Stimulated activated CD8-positive, alpha-beta memory T cell treated with anti-CD3 and anti-CD28 coated beads, Interleukin-15, amount 100 ng/mL, for 4 hours (primary cell): ENCODE results near the gene TMEM25.
A peak's percentile ranks its signal among the peaks of the same experiment; 100 is the strongest.
"Not testable (repeated sequence)": the region's sequence is repeated elsewhere in the genome, so short reads cannot be mapped to it uniquely, and the experiment has no call there.

ENCODE experiments used
- DNase-seq, 2 donors: peaks; one replicate each; pipeline ENCODE4 v3.0.0-alpha.2; 2020; ENCODE audit warnings: low read depth in 2 of 2

Gene TMEM25

DNA sequence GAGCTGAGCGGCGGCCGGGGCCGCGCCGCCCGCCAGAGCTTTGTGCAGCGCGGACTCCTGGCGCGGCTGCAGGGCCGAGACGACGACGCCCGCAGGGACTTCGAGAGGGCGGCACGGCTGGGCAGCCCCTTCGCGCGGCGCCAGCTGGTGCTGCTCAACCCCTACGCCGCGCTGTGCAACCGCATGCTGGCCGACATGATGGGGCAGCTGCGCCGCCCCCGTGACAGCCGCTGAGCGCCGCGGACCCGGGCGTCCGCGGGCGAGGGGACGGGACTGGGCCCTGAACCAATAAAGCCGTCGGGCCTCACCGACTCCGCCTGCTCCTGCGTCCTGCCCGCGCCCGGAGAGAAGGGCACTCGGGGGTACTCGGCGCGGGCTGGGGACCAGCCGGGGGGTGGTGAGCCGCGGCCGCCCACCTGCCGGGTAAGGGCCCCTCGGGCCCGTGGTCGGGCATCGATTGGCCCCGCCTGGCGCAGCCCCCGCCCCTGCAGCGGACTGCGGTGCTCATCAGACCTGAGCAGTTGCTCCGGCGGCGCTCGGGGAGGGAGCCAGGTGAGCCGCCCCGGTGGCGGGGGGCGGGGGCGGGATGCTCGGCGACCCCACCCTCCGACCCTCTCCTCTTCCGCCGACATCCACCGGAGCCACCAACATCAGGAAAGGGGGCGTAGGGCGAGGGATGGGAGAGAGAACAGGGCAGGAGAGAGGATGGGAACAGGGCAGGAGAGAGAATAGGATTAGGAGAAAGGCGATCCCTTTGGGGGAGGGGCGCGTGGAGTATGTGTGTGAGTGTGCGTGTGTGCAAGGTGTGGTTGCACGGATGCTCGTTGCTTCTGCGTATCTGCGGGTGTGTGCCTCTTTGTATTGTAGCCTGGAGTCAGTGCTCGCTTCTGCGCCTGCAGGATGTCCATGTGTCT, at the start of gene TMEM25:
TSS of gene TMEM25 (plus strand) at position 510 of the 914 bp plus-strand sequence. CDS start 610 bp downstream, outside the sequence.
- DNase-seq = peak; percentile 45 to 56

DNA sequence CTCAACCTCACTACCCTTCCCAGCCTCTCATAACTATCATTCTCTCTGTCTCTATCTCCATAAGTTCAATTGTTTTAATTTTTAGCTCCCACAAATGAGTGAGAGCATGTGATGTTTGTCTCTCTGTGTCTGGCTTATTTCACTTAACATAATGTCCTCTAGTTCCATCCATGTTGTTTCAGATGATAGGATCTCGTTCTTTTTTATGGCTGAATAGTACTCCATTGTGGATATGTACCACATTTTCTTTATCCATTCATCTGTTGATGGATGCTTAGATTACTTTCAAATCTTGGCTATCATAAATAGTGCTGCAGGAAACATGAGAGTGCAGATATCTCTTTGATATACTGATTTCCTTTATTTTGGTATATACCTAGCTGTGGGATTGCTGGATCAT, 49.8 kb upstream of the TMEM25 start:
- DNase-seq = not testable (repeated sequence)

DNA sequence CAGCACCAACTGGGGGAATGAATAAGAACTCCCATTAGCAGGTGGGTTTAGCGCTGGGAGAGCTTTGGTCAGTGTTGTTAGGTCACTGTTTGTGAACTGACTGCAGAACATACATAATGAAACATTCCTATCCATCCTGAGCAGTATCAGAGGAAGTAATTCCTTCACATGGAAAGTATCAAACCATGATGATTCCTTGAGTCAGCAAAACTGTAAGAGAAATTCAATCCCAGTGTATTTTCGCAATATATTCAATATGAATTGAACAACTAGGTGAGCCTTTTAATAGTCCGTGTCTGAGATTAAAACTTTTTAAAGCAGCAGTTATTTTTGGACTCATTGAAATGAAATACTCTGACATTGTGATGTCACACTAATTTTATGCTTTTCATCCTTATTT, 46.6 kb upstream of the TMEM25 start:
- DNase-seq = no peak

DNA sequence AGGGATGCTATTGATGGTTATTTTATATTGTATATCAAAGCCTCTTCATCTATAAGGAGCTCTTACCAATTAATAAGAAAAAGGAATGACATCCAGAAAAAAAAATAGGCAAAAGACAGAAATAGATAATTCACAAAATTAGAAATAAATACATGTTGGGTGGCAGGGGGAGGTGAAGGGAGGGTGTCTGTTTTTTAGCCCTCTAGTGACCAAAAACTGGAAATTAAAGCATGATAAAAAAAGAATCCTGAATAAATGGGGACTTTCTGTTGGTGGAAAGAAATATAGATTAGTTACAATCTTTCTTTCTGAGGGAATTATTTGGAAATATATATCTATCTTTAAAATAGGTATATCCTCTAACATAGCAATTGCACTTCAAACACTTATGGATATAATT, 45.7 kb upstream of the TMEM25 start:
- DNase-seq = no peak

DNA sequence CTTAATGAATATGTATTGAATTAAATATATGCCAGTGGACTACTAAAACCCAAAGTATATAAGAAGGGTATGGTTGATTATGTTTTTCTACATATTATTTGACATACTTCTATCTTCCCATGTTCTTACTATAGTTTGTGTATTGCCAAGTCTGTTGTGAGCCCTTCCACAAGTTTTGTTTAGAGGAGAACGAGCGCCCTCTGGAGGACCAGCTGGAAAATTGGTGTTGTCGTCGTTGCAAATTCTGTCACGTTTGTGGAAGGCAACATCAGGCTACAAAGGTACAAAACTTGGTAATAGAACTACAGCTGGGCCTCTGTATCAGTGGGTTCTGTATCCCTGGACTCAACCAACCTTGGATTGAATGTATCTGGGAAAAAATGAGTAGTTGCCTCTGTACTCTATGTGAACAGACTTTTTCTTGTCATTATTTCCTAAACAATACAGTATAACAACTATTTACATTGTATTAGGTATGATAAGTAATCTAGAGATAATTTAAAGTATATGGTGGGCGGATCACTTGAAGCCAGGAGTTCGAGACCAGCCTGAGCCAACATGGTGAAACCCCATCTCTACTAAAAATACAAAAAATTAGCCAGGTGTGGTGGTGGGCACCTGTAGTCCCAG, 42.4 kb upstream of the TMEM25 start:
- peak; percentile 44 to 47 for DNase-seq

DNA sequence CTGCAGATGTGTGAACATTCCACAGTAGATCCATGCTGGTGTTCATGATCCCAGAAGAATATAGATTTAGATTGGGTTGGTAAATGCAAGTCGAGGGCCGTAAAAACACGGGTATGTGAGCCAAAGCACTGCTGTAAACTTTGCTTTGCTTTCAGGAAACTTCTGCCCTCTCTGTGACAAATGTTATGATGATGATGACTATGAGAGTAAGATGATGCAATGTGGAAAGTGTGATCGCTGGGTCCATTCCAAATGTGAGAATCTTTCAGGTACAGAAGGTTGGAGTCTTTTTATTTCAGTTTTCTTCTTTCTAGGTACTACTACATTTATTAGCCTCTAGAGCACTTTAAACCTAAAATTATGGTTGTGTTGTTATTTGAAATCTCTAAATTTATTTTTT, 40.0 kb upstream of the TMEM25 start:
- no peak for DNase-seq

DNA sequence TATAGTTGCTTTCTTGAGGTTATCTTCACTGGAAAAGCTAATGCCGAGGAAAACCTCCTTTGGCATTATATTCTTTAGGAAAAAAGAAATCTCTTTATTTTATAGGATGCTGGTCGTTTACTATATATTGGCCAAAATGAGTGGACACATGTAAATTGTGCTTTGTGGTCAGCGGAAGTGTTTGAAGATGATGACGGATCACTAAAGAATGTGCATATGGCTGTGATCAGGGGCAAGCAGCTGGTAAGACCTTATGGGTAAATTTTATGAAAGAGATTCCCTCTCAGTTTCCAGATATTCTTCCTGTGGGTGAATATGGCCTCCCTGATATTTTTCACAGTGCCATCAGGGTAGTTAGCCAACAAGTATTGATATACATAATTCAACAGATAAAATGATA, 33.2 kb upstream of the TMEM25 start:
- no peak for DNase-seq

DNA sequence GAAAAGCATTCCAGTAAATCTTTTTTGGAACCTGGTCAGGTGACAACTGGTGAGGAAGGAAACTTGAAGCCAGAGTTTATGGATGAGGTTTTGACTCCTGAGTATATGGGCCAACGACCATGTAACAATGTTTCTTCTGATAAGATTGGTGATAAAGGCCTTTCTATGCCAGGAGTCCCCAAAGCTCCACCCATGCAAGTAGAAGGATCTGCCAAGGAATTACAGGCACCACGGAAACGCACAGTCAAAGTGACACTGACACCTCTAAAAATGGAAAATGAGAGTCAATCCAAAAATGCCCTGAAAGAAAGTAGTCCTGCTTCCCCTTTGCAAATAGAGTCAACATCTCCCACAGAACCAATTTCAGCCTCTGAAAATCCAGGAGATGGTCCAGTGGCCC, 27.8 kb upstream of the TMEM25 start:
- DNase-seq = no peak

DNA sequence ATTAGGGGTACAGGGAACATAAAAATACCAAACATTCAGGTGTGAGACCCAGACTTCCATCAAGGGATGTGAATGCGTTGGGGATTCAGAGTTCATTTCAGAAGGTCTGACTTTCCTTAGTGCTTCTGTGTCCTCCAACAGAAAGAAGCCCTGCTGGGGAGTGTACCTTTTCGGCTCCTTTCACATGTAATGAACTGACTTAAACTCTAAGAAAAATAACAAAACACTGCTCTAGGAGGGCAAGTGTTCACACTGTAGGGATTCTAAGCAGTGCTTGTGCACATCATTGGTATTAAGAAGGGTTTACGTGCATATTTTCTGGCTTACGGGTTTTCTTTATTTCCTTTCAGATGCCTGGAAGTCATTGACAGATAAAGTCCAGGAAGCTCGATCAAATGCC, 19.4 kb upstream of the TMEM25 start:
- DNase-seq = no peak

DNA sequence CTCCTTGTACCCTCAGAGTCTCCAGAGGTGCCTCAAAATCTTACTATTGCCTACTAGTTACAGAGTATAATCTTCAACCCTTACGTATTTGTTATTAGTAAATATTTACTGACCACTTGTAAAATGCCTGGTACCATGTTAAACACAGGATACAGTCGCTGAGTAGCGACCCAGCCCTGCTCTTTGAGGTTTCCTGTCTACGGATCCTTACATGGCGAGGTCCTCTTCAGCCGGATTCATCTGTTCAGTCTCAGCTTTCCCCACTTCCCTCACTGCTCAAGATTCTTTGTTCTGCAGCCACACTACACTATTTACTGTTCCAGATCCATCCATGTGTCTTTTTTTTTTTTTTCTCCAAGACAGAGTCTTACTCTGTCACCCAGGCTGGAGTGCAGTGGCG, 16.9 kb upstream of the TMEM25 start:
- DNase-seq = no peak

DNA sequence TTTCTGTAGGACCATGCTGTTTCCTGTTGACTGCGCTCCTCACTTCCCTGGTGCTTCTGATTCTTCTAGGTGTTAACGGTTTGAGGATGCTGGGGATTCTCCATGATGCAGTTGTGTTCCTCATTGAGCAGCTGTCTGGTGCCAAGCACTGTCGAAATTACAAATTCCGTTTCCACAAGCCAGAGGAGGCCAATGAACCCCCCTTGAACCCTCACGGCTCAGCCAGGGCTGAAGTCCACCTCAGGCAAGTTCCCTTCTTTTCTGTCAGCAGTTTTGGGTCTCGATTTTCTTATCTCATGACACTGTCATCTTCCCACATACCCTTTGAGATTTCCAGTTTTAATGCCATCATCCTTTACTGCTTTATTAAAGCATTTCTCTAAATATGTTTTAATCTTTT, 11.4 kb upstream of the TMEM25 start:
- DNase-seq = no peak

DNA sequence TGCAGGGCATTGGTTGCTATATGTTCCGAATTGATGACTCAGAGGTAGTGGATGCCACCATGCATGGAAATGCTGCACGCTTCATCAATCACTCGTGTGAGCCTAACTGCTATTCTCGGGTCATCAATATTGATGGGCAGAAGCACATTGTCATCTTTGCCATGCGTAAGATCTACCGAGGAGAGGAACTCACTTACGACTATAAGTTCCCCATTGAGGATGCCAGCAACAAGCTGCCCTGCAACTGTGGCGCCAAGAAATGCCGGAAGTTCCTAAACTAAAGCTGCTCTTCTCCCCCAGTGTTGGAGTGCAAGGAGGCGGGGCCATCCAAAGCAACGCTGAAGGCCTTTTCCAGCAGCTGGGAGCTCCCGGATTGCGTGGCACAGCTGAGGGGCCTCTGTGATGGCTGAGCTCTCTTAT, 9.1 kb upstream of the TMEM25 start:
- DNase-seq = no peak

DNA sequence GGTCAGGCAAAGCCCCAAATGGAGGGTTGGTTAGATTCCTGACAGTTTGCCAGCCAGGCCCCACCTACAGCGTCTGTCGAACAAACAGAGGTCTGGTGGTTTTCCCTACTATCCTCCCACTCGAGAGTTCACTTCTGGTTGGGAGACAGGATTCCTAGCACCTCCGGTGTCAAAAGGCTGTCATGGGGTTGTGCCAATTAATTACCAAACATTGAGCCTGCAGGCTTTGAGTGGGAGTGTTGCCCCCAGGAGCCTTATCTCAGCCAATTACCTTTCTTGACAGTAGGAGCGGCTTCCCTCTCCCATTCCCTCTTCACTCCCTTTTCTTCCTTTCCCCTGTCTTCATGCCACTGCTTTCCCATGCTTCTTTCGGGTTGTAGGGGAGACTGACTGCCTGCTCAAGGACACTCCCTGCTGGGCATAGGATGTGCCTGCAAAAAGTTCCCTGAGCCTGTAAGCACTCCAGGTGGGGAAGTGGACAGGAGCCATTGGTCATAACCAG, 8.4 kb upstream of the TMEM25 start:
- DNase-seq = no peak

DNA sequence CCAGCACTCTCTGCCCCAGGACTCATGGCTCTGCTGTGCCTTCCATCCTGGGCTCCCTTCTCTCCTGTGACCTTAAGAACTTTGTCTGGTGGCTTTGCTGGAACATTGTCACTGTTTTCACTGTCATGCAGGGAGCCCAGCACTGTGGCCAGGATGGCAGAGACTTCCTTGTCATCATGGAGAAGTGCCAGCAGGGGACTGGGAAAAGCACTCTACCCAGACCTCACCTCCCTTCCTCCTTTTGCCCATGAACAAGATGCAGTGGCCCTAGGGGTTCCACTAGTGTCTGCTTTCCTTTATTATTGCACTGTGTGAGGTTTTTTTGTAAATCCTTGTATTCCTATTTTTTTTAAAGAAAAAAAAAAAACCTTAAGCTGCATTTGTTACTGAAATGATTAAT, 6.6 kb upstream of the TMEM25 start:
- DNase-seq = no peak

DNA sequence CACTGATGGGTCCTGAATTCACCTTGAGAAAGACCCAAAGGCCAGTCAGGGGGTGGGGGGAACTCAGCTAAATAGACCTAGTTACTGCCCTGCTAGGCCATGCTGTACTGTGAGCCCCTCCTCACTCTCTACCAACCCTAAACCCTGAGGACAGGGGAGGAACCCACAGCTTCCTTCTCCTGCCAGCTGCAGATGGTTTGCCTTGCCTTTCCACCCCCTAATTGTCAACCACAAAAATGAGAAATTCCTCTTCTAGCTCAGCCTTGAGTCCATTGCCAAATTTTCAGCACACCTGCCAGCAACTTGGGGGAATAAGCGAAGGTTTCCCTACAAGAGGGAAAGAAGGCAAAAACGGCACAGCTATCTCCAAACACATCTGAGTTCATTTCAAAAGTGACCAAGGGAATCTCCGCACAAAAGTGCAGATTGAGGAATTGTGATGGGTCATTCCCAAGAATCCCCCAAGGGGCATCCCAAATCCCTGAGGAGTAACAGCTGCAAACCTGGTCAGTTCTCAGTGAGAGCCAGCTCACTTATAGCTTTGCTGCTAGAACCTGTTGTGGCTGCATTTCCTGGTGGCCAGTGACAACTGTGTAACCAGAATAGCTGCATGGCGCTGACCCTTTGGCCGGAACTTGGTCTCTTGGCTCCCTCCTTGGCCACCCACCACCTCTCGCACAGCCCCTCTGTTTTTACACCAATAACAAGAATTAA, 6.1 kb upstream of the TMEM25 start:
- no peak for DNase-seq

DNA sequence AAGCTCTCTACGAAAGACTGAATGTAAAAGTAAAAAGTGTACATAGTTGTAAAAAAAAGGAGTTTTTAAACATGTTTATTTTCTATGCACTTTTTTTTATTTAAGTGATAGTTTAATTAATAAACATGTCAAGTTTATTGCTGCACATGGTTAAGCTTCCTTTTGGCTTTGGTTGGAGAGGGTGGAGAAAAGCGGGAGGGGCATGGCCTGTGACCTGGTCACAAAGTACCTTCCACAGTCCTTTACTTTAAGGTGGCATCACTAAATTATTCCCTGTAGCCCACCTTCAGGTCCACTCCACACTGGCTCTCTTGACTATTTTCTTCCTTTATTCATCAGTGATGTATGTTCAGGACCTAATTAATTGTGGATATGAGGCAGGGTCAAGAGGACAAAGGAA, 4.3 kb upstream of the TMEM25 start:
- DNase-seq = no peak

DNA sequence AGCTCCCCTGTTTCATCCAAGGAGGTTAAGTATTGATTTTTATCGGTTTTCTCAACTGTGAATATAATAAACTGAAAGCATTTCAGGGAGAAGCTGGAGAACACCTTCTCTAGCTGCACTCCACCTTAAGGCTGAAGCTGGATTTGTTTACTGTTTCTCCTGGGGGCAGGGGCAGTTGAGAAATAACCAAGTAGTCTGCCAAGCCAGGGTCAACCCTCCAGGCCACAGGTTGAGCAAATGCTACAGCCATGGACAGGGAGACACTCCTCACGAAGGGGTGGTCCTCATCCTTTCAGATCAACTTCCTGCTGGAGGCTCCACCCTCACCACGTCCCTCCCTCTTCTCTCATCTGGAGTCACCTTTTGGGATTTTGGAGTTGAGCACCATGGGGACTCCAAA, 3.9 kb upstream of the TMEM25 start, which contains the start of gene TTC36:
TSS of gene TTC36 (plus strand) at position 366 of the 400 bp plus-strand sequence. CDS start at position 387, 21 bp downstream.
- DNase-seq = no peak

DNA sequence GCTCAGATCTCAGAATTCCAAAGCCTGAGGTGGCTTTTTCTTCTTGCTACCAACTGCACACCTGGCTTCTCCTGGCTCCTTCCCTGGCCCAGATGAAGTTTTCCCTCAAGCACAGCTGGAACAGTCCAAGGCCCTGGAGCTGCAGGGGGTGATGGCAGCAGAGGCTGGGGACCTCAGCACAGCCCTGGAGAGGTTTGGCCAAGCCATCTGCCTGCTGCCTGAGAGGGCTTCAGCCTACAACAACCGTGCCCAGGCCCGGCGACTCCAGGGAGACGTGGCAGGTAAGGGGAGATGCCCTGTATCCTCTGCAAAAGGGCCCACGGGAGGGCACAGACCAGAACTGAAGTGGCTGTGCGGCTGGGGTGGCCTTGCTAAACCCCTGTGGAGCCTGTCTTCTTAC, 2.5 kb upstream of the TMEM25 start:
- no peak for DNase-seq

DNA sequence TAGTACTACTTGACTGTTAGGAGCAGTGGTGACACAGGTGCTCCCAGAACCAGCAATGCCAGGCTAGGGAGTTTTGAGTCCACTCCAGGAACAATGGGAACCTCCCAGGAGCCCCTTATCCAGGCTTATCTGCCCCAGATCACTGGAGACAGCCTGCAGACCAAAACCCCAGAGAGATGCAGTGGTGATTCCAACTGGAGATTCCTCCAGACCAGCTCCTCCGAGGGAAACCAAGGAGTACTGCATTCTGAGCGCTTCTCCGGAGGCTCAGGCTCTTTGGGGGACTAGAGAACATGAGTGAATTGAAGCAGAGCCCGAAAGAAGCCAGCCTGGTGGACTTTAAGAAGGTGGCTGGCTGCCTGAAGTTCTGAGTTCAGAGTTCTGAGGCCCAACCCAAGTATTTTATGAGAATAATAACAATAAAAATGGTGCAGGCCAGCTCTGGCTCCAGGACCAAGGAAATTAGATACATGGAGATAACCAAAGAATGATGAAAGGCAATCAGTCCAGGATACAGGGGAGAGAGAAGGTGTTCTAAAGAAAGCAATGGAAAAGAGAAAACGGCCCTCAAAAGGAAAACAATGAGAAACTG, 1.3 kb upstream of the TMEM25 start:
- DNase-seq = no peak

DNA sequence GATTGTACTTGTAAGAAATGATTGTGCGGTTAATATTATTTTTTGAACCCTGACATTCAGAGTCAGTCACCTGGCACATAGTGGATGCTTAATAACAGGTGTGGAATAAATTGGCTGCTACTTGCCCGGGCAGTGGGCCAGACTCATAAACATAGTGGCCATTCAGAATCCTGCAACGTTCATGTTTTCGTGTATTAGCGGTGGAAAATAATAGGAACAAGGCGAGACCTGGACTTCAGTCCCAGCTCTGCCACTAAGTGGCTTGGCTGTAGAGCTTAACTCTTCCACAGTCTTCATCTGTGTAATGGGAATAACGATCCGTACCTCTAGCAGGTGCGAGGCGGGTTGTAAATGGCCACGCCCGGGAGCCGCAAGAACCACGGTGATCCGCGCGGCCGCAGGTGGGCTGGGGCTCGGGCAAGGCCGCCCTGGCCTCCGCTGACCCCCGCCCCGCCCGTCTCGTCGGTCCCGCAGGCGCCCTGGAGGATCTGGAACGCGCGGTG, 761 bp upstream of the TMEM25 start:
- DNase-seq = no peak

DNA sequence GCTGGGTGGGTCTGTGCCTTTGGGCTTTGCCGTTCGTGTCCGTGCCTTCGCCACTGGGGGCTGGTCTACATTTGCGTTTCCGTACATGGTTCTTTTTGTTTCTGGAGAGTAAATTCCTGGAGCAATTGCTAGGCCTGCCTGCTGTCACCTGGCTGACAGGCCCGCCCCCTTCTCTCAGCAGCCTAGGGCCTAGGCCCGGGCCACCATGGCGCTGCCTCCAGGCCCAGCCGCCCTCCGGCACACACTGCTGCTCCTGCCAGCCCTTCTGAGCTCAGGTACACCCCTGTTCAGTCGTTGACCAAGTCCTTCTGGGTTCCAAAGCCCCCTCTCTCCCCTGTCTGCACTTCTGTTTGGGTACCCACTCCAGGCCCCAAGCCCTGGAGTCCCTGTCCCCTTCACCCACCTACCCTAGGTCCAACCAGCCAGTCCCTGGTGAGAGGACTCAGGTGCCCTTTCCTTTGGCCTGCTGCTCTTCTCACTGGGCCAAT, 649 bp downstream of the TMEM25 start:
- DNase-seq = no peak

DNA sequence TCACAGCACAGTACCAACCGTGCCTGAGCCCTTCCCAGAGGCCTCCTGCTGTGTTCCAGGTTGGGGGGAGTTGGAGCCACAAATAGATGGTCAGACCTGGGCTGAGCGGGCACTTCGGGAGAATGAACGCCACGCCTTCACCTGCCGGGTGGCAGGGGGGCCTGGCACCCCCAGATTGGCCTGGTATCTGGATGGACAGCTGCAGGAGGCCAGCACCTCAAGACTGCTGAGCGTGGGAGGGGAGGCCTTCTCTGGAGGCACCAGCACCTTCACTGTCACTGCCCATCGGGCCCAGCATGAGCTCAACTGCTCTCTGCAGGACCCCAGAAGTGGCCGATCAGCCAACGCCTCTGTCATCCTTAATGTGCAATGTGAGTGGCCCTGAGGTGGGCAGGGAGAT, 1.1 kb downstream of the TMEM25 start:
- DNase-seq = no peak
